Natural killer cell (primary cell): ENCODE data around the gene PRDX2. TPM values are rescaled to one million over a fixed set of nuclear protein-coding genes. Genes with fewer than 3 reads are reported as not detected.
A peak's percentile ranks its signal among the peaks of the same experiment; 100 is the strongest.

ENCODE experiments used
- ATAC-seq, 3 donors: fragments of 150-1000 bp in 2 of 3; fragments of 200-7000 bp in 1 of 3; cut with Tn5 transposase; 1 replicate in 1 of 3; 2 replicates in 2 of 3; pipeline ENCODE4 v1.10.0; 2021; ENCODE audit warnings: mild to moderate bottlenecking in 2 of 3, moderate library complexity in 2 of 3
- DNase-seq, 2 donors: peaks; one replicate each; pipeline versions ENCODE4 v3.0.0 to v3.0.0-alpha.2; 2013 to 2021; ENCODE audit warnings: mixed read lengths in 1 of 2
- H3K27ac ChIP-seq: one replicate; pipeline ENCODE4 v1.5.1; 2013; ENCODE audit warnings: mild to moderate bottlenecking, low read length
- H3K27me3 ChIP-seq: one replicate; pipeline ENCODE4 v1.6.1; 2013; ENCODE audit warnings: low read length; ENCODE audit not compliant: control insufficient read depth, insufficient read depth
- H3K36me3 ChIP-seq: one replicate; pipeline ENCODE4 v1.6.1; 2013; ENCODE audit warnings: low read length; ENCODE audit not compliant: control insufficient read depth, insufficient read depth
- H3K4me1 ChIP-seq: one replicate; pipeline ENCODE4 v1.6.1; 2013; ENCODE audit warnings: low read length; ENCODE audit not compliant: control insufficient read depth, insufficient read depth
- H3K4me3 ChIP-seq: one replicate; pipeline ENCODE4 v1.5.1; 2013; ENCODE audit warnings: low read length
- H3K9me3 ChIP-seq: one replicate; pipeline ENCODE4 v1.6.1; 2013; ENCODE audit warnings: low read length; ENCODE audit not compliant: control insufficient read depth, insufficient read depth
- H3K27ac Mint-ChIP-seq, 2 donors: one replicate each; pipeline ENCODE4 v1.8.0; 2022; ENCODE audit warnings: mild to moderate bottlenecking in 2 of 2, mixed read lengths in 2 of 2, moderate library complexity in 1 of 2
- H3K27me3 Mint-ChIP-seq, 2 donors: one replicate each; pipeline ENCODE4 v1.8.0; 2022; ENCODE audit warnings: low read depth in 2 of 2, mixed read lengths in 2 of 2
- H3K36me3 Mint-ChIP-seq: one replicate; pipeline ENCODE4 v1.8.0; 2022; ENCODE audit warnings: mixed read lengths
- H3K4me1 Mint-ChIP-seq, 2 donors: one replicate each; pipeline ENCODE4 v1.8.0; 2022; ENCODE audit warnings: mixed read lengths in 2 of 2
- H3K4me3 Mint-ChIP-seq: one replicate; pipeline ENCODE4 v1.8.0; 2022; ENCODE audit warnings: mild to moderate bottlenecking, moderate library complexity, mixed read lengths
- H3K9me3 Mint-ChIP-seq, 2 donors: one replicate each; pipeline ENCODE4 v1.8.0; 2022; ENCODE audit warnings: mixed read lengths in 2 of 2
- WGBS: methylation state at CpG from one replicate; pipeline ENCODE4 v1.1.7; 2013; ENCODE audit warnings: missing lambda C conversion rate; ENCODE audit not compliant: insufficient coverage; 5-methylcytosine and 5-hydroxymethylcytosine counted together
- intact Hi-C: fragments of 100-400 bp; cut with micrococcal nuclease; formaldehyde crosslinking; loops from one replicate; pipeline ENCODE4 v1.14.2; 2022
- total RNA-seq, 4 donors: library from RNA; stranded (reverse); fragments of 120-200 nt in 1 of 4; gene quantifications; one replicate each; pipeline versions ENCODE4 v1.2.3 to v1.2.4, GENCODE V29; 2013 to 2022
- TF ChIP-seq, protein P1 (sequence below): fragments of 200-600 bp; IDR thresholded peaks from one replicate; pipeline ENCODE4 v1.8.0; 2022; ENCODE audit warnings: antibody characterized with exemption

Gene PRDX2
- total RNA-seq, 3 donors from 2014 or later (not counting 1 experiment from before 2014, with no cell fraction given) = 28.8 to 67.1 (median 66.9) TPM

- no peaks in the 10 kb centered on the region for H3K27me3 ChIP-seq
- no peaks in the 10 kb centered on the region for H3K36me3 Mint-ChIP-seq
- H3K27me3 Mint-ChIP-seq = no peaks in the 10 kb centered on the region
- TF ChIP-seq, protein P1, sequence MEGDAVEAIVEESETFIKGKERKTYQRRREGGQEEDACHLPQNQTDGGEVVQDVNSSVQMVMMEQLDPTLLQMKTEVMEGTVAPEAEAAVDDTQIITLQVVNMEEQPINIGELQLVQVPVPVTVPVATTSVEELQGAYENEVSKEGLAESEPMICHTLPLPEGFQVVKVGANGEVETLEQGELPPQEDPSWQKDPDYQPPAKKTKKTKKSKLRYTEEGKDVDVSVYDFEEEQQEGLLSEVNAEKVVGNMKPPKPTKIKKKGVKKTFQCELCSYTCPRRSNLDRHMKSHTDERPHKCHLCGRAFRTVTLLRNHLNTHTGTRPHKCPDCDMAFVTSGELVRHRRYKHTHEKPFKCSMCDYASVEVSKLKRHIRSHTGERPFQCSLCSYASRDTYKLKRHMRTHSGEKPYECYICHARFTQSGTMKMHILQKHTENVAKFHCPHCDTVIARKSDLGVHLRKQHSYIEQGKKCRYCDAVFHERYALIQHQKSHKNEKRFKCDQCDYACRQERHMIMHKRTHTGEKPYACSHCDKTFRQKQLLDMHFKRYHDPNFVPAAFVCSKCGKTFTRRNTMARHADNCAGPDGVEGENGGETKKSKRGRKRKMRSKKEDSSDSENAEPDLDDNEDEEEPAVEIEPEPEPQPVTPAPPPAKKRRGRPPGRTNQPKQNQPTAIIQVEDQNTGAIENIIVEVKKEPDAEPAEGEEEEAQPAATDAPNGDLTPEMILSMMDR = no peak
- H3K4me3 ChIP-seq = no peak overlapping the region
- H3K27ac ChIP-seq = peak overlapping the region; percentile 93
- no peaks in the 10 kb centered on the region for H3K36me3 ChIP-seq
- H3K9me3 Mint-ChIP-seq = no peaks in the 10 kb centered on the region
- peaks cover 65% of the 10 kb centered on the region for H3K4me1 ChIP-seq
- DNase-seq (peak in 1 of 2 donors; percentile 22), ATAC-seq (no peak)
- 87% methylated on average over 3 of the region's 4 CpGs for WGBS
- H3K4me1 Mint-ChIP-seq = peaks cover 19 to 27% of the 10 kb centered on the region in 2 donors
- peak overlapping the region; percentile 97 to 99 for H3K27ac Mint-ChIP-seq
- H3K9me3 ChIP-seq = no peaks in the 10 kb centered on the region
- H3K4me3 Mint-ChIP-seq = no peak overlapping the region
- intact Hi-C loops = loop anchor here (5.0 to 10.0 kb wide), 2 partner anchors 257 to 314 kb away; partner anchors contain the start of gene LYL1
Measured at GRCh38 chr19:12788042-12788681, 13.4 kb downstream of the PRDX2 start.

- Histone ChIP-seq H3K27me3 (no peaks in the 10 kb centered on the region), H3K36me3 (no peaks in the 10 kb centered on the region), H3K27ac (no peak overlapping the region), H3K9me3 (no peaks in the 10 kb centered on the region), H3K4me3 (no peak overlapping the region), H3K4me1 (peaks cover 71% of the 10 kb centered on the region)
- TF ChIP-seq, protein P1 = no peak
- Mint-ChIP-seq H3K9me3 (no peaks in the 10 kb centered on the region), H3K4me1 (peaks cover 19 to 26% of the 10 kb centered on the region in 2 donors), H3K27me3 (no peaks in the 10 kb centered on the region), H3K36me3 (no peaks in the 10 kb centered on the region), H3K27ac (no peak overlapping the region), H3K4me3 (no peak overlapping the region)
- no peak for DNase-seq
- intact Hi-C loops = loop anchor here (5.0 to 10.0 kb wide), 2 partner anchors 257 to 315 kb away; partner anchors contain the start of gene LYL1
- 81% methylated on average over 7 of the region's 10 CpGs for WGBS
- no peak for ATAC-seq
Measured at GRCh38 chr19:12787458-12787857, 14.1 kb downstream of the PRDX2 start.

DNA sequence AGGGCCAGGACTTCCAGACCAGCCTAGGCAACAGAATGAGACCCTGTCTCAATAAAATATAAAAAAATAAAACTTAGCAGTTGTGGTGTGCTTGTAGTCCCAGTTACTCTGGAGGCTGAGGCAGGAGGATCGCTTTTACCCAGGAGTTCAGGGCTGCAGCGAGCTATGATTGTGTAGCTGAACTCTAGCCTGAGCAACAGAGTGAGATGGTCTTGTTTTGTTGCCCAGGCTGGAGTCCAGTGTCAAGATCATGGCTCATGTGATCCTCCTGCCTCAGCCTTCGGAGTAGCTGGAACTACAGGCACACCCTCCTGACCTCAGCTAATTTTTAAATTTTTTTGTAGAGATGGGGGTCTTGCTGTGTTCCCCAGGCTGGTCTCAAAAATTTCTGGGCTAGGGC, 14.6 kb downstream of the PRDX2 start:
- H3K27ac ChIP-seq = peak overlapping the region; percentile 98
- no peaks in the 10 kb centered on the region for H3K9me3 Mint-ChIP-seq
- H3K27me3 Mint-ChIP-seq = no peaks in the 10 kb centered on the region
- H3K27ac Mint-ChIP-seq = no peak overlapping the region
- WGBS = 100% methylated on average over 3 of the region's 3 CpGs
- no peak overlapping the region for H3K4me3 ChIP-seq
- H3K4me3 Mint-ChIP-seq = no peak overlapping the region
- DNase-seq = peak in 1 of 2 donors; percentile 9
- no peaks in the 10 kb centered on the region for H3K9me3 ChIP-seq
- ATAC-seq = no peak
- no peaks in the 10 kb centered on the region for H3K27me3 ChIP-seq
- H3K4me1 Mint-ChIP-seq = peaks cover 21 to 30% of the 10 kb centered on the region in 2 donors
- TF ChIP-seq, protein P1 = no peak
- peaks cover 75% of the 10 kb centered on the region for H3K4me1 ChIP-seq
- H3K36me3 ChIP-seq = no peaks in the 10 kb centered on the region
- intact Hi-C loops = loop anchor here (5.0 to 10.0 kb wide), 2 partner anchors 258 to 315 kb away; partner anchors contain the start of gene LYL1
- no peaks in the 10 kb centered on the region for H3K36me3 Mint-ChIP-seq
